WTC11 (cell line): ENCODE results near the gene ZCCHC24. TPM values are rescaled to one million over a fixed set of nuclear protein-coding genes. Genes with fewer than 3 reads are reported as not detected.

Experiments used
- ATAC-seq: fragments of 200-7000 bp; cut with Tn5 transposase; 2 replicates; pipeline ENCODE4 v1.10.0; 2021; ENCODE audit warnings: mild to moderate bottlenecking, moderate library complexity
- CTCF ChIA-PET: fragments of 300-600 bp; sonication (Branson Sonifier 250); formaldehyde crosslinking; loops from one replicate; lab custom pipeline; 2021; ENCODE audit warnings: antibody characterized with exemption; lab: Charles Lee
- POLR2A ChIA-PET: fragments of 350-600 bp; sonication (Branson Sonifier 250); formaldehyde crosslinking; loops from one replicate; lab custom pipeline; 2021; ENCODE audit warnings: antibody characterized with exemption; lab: Charles Lee
- DNase-seq: peaks from one replicate; pipeline ENCODE4 v3.0.0; 2021; ENCODE audit warnings: low spot score
- H3K27ac Mint-ChIP-seq: 2 replicates; pipeline ENCODE4 v1.8.0; 2021; ENCODE audit warnings: mixed read lengths
- H3K27me3 Mint-ChIP-seq: 2 replicates; pipeline ENCODE4 v1.8.0; 2021; ENCODE audit warnings: low read depth, mild to moderate bottlenecking, moderate library complexity, mixed read lengths
- H3K36me3 Mint-ChIP-seq: 2 replicates; pipeline ENCODE4 v1.8.0; 2021; ENCODE audit warnings: mixed read lengths
- H3K4me1 Mint-ChIP-seq: 2 replicates; pipeline ENCODE4 v1.8.0; 2022; ENCODE audit warnings: mixed read lengths
- H3K4me3 Mint-ChIP-seq: 2 replicates; pipeline ENCODE4 v1.8.0; 2021; ENCODE audit warnings: mild to moderate bottlenecking, moderate library complexity, mixed read lengths
- H3K9me3 Mint-ChIP-seq: 2 replicates; pipeline ENCODE4 v1.8.0; 2021; ENCODE audit warnings: mixed read lengths
- E2F5 ChIP-seq: sonication (generic); formaldehyde crosslinking; IDR thresholded peaks from 2 replicates; pipeline ENCODE4 v1.8.1; 2022; ENCODE audit warnings: mild to moderate bottlenecking, moderate library complexity, missing genetic modification reagents
- FOXP4 ChIP-seq: sonication (generic); formaldehyde crosslinking; IDR thresholded peaks from 2 replicates; pipeline ENCODE4 v1.8.0; 2022; ENCODE audit warnings: mild to moderate bottlenecking, missing genetic modification reagents
- HMGXB4 ChIP-seq: sonication (generic); formaldehyde crosslinking; IDR thresholded peaks from 2 replicates; pipeline ENCODE4 v1.8.1; 2023; ENCODE audit warnings: mild to moderate bottlenecking, moderate library complexity, missing genetic modification reagents
- IRF1 ChIP-seq: sonication (generic); formaldehyde crosslinking; IDR thresholded peaks from 2 replicates; pipeline ENCODE4 v1.8.0; 2023; ENCODE audit warnings: missing genetic modification reagents
- IRF2 ChIP-seq: sonication (generic); formaldehyde crosslinking; IDR thresholded peaks from 2 replicates; pipeline ENCODE4 v1.8.0; 2022; ENCODE audit warnings: low read depth, missing genetic modification reagents, borderline replicate concordance
- MXD4 ChIP-seq: fragments of 250-450 bp; sonication (Bioruptor Pico); IDR thresholded peaks from 2 replicates; pipeline ENCODE4 v1.8.0; 2021; ENCODE audit warnings: mild to moderate bottlenecking, moderate library complexity, borderline replicate concordance
- NR3C1 ChIP-seq: sonication (generic); formaldehyde crosslinking; conservative IDR thresholded peaks from 2 replicates; pipeline ENCODE4 v1.8.1; 2023; ENCODE audit warnings: low read depth, mild to moderate bottlenecking, missing genetic modification reagents
- RORB ChIP-seq: fragments of 250-450 bp; sonication (Bioruptor Pico); IDR thresholded peaks from 2 replicates; pipeline ENCODE4 v1.9.0; 2021; ENCODE audit warnings: mild to moderate bottlenecking
- TCF7 ChIP-seq: sonication (generic); formaldehyde crosslinking; IDR thresholded peaks from 2 replicates; pipeline ENCODE4 v1.8.0; 2022; ENCODE audit warnings: mild to moderate bottlenecking, low read depth, missing genetic modification reagents, moderate library complexity
- USF1 ChIP-seq: sonication (generic); formaldehyde crosslinking; IDR thresholded peaks from 2 replicates; pipeline ENCODE4 v1.8.0; 2022; ENCODE audit warnings: mild to moderate bottlenecking, missing genetic modification reagents
- ZNF138 ChIP-seq: sonication (generic); formaldehyde crosslinking; conservative IDR thresholded peaks from 2 replicates; pipeline ENCODE4 v1.8.1; 2022; ENCODE audit warnings: mild to moderate bottlenecking, moderate library complexity, missing genetic modification reagents
- total RNA-seq: library from RNA; stranded (reverse); gene quantifications from 3 replicates; pipeline ENCODE4 v1.2.3, GENCODE V29; 2021
- TF ChIP-seq, protein P1 (sequence below): sonication (generic); formaldehyde crosslinking; IDR thresholded peaks from 2 replicates; pipeline ENCODE4 v1.8.1; 2022; ENCODE audit warnings: mild to moderate bottlenecking, missing genetic modification reagents, moderate library complexity, borderline replicate concordance
- TF ChIP-seq, protein P2 (sequence below): sonication (generic); formaldehyde crosslinking; conservative IDR thresholded peaks from 2 replicates; pipeline ENCODE4 v1.8.1; 2023; ENCODE audit warnings: mild to moderate bottlenecking, low read depth, missing genetic modification reagents, moderate library complexity
- TF ChIP-seq, protein P3 (sequence below): fragments of 250-450 bp; sonication (Bioruptor Pico); IDR thresholded peaks from 2 replicates; pipeline ENCODE4 v2.1.2; 2022; ENCODE audit warnings: mild to moderate bottlenecking, moderate library complexity

Gene ZCCHC24
- total RNA-seq, 1 experiment from 2014 or later = 7.7 TPM

GRCh38 chr10:79390057-79390456 is 55.4 kb downstream of the ZCCHC24 start:
- no peaks in the 10 kb centered on the region for H3K36me3 Mint-ChIP-seq

DNA sequence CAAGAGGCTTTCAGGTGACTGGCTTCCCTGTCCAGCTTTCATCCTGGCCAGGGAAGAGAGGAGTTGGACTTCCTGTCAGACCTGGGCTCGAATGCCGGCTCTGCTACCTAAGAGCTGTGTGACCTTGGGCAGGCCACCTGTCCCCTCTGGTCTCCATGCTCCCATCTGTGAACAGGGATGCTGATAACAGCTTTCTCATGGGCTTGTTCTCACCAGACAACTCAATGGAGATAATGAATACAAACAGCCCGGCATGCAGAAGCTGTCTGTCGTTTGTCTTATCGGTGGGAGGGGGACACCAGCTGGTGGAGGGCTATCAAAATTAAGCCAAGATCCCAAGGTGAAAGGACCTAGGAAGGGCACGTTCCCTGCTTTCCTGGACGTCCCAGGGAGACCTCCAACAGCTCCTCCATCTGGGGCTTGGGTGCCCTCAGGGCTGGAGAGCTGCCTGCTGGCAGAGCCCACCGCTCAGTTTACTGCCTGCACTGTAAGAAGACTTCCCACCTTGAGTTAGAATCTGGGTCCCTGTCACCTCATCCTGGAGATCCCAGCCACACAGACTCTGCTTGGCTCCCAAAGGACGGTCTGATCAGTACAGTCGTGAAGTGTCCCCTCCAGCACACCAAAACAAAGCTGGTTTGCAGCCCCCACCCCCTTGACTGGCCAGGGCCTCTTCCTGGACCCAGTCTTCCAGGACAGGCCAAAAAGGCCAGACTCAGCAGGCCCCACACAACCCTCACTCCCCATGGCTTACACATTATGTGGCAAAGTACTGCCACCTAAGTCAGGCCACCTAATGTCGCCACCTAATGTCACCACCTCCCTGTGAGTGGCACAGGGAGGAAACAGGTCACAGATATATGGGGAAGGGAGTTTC is 57.2 kb downstream of the ZCCHC24 start:
- DNase-seq (no peak), ATAC-seq (no peak)
- Mint-ChIP-seq H3K27ac (no peak overlapping the region), H3K4me3 (no peak overlapping the region), H3K36me3 (no peaks in the 10 kb centered on the region), H3K4me1 (no peaks in the 10 kb centered on the region), H3K27me3 (no peaks in the 10 kb centered on the region; the same call in 1 of the 2 replicates), H3K9me3 (no peaks in the 10 kb centered on the region)
- ChIA-PET POLR2A (interaction anchor here (0.6 to 1.2 kb wide), 2 partner anchors 13 to 48 kb away, joined by 3 read pairs; no protein-coding TSS in a partner anchor), CTCF (interaction anchor here (1.4 to 1.9 kb wide), 2 partner anchors 99 kb away, joined by 4 to 9 read pairs; no protein-coding TSS in a partner anchor)
- TF ChIP-seq, protein P1, sequence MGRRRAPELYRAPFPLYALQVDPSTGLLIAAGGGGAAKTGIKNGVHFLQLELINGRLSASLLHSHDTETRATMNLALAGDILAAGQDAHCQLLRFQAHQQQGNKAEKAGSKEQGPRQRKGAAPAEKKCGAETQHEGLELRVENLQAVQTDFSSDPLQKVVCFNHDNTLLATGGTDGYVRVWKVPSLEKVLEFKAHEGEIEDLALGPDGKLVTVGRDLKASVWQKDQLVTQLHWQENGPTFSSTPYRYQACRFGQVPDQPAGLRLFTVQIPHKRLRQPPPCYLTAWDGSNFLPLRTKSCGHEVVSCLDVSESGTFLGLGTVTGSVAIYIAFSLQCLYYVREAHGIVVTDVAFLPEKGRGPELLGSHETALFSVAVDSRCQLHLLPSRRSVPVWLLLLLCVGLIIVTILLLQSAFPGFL = no peak
- TF ChIP-seq, protein P2, sequence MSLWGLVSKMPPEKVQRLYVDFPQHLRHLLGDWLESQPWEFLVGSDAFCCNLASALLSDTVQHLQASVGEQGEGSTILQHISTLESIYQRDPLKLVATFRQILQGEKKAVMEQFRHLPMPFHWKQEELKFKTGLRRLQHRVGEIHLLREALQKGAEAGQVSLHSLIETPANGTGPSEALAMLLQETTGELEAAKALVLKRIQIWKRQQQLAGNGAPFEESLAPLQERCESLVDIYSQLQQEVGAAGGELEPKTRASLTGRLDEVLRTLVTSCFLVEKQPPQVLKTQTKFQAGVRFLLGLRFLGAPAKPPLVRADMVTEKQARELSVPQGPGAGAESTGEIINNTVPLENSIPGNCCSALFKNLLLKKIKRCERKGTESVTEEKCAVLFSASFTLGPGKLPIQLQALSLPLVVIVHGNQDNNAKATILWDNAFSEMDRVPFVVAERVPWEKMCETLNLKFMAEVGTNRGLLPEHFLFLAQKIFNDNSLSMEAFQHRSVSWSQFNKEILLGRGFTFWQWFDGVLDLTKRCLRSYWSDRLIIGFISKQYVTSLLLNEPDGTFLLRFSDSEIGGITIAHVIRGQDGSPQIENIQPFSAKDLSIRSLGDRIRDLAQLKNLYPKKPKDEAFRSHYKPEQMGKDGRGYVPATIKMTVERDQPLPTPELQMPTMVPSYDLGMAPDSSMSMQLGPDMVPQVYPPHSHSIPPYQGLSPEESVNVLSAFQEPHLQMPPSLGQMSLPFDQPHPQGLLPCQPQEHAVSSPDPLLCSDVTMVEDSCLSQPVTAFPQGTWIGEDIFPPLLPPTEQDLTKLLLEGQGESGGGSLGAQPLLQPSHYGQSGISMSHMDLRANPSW = no peak
- TF ChIP-seq E2F5 (CRISPR knock-in tag) (no peak), ZNF138 (CRISPR knock-in tag) (no peak), USF1 (CRISPR knock-in tag) (no peak), IRF2 (CRISPR knock-in tag) (no peak)
- TF ChIP-seq, protein P3, sequence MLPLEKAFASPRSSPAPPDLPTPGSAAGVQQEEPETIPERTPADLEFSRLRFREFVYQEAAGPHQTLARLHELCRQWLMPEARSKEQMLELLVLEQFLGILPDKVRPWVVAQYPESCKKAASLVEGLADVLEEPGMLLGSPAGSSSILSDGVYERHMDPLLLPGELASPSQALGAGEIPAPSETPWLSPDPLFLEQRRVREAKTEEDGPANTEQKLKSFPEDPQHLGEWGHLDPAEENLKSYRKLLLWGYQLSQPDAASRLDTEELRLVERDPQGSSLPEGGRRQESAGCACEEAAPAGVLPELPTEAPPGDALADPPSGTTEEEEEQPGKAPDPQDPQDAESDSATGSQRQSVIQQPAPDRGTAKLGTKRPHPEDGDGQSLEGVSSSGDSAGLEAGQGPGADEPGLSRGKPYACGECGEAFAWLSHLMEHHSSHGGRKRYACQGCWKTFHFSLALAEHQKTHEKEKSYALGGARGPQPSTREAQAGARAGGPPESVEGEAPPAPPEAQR = no peak

More at GRCh38 chr10:79390057-79390456, 55.4 kb downstream of the ZCCHC24 start:
- Mint-ChIP-seq H3K9me3 (no peaks in the 10 kb centered on the region), H3K27ac (no peak overlapping the region), H3K4me3 (no peak overlapping the region), H3K27me3 (no peaks in the 10 kb centered on the region; the same call in 1 of the 2 replicates), H3K4me1 (no peaks in the 10 kb centered on the region)
- ATAC-seq (no peak), DNase-seq (no peak)
- POLR2A ChIA-PET = no interaction called here
- no peak for TF ChIP-seq RORB
- TF ChIP-seq NR3C1 (CRISPR knock-in tag) = no peak
- TF ChIP-seq E2F5 (CRISPR knock-in tag) = no peak
- TF ChIP-seq FOXP4 (CRISPR knock-in tag) = no peak
- no peak for TF ChIP-seq IRF1 (CRISPR knock-in tag)
- no peak for TF ChIP-seq TCF7
- TF ChIP-seq HMGXB4 (CRISPR knock-in tag) = no peak
- no peak for TF ChIP-seq MXD4 (CRISPR knock-in tag)
- CTCF ChIA-PET = interaction anchor here (1.1 to 2.1 kb wide), 7 partner anchors 9 to 98 kb away, joined by 3 to 9 read pairs (median 7); partner anchors contain the start of genes PPIF and ZCCHC24
